H1 (cell line): ENCODE measurements around the gene DUSP2. TPM values are rescaled to one million over a fixed set of nuclear protein-coding genes. Genes with fewer than 3 reads are reported as not detected.

ENCODE experiments used
- CTCF ChIA-PET: fragments of 300-600 bp; sonication (Branson Sonifier 250); formaldehyde crosslinking; loops from one replicate; lab custom pipeline; 2021; ENCODE audit not compliant: partially characterized antibody; lab: Charles Lee
- POLR2A ChIA-PET: fragments of 300-600 bp; sonication (Branson Sonifier 250); formaldehyde crosslinking; loops from one replicate; lab custom pipeline; 2021; ENCODE audit warnings: inconsistent platforms; ENCODE audit not compliant: partially characterized antibody; lab: Charles Lee
- DNase-seq, 2 experiments: peaks; one replicate each; pipeline versions ENCODE4 v3.0.0 to v3.0.0-alpha.2; 2010 to 2022; ENCODE audit warnings: low spot score in 2 of 2, low read depth in 1 of 2, mixed read lengths in 1 of 2
- FAIRE-seq: peaks from 2 replicates; lab custom pipeline; 2011; peaks lifted over from hg19 to GRCh38; lab: Jason Lieb, UNC
- H2AFZ ChIP-seq: 2 replicates; pipeline ENCODE4 v1.8.1; 2012; ENCODE audit warnings: low read length, inconsistent platforms
- H2AK5ac ChIP-seq: 2 replicates; pipeline ENCODE4 v1.6.1; 2013; ENCODE audit warnings: low read depth, low read length
- H2BK120ac ChIP-seq: replicated peaks from 2 replicates; pipeline ENCODE3; 2013; ENCODE audit warnings: low read depth, low read length, inconsistent platforms
- H2BK12ac ChIP-seq: 2 replicates; pipeline ENCODE4 v1.6.1; 2013; ENCODE audit warnings: low read depth, low read length
- H2BK15ac ChIP-seq: 2 replicates; pipeline ENCODE4 v1.6.1; 2013; ENCODE audit warnings: low read length
- H2BK20ac ChIP-seq: 2 replicates; pipeline ENCODE4 v1.6.1; 2013; ENCODE audit warnings: low read length
- H2BK5ac ChIP-seq: 2 replicates; pipeline ENCODE4 v1.6.1; 2013; ENCODE audit warnings: low read depth, low read length
- H3K14ac ChIP-seq: 2 replicates; pipeline ENCODE4 v1.6.1; 2013; ENCODE audit warnings: inconsistent platforms; ENCODE audit not compliant: insufficient read length
- H3K18ac ChIP-seq: 2 replicates; pipeline ENCODE4 v1.6.1; 2013; ENCODE audit warnings: low read length; ENCODE audit errors: extremely low read depth
- H3K23ac ChIP-seq: 2 replicates; pipeline ENCODE4 v1.6.1; 2013; ENCODE audit warnings: inconsistent platforms; ENCODE audit not compliant: insufficient read length
- H3K23me2 ChIP-seq: 2 replicates; pipeline ENCODE4 v1.6.1; 2013; ENCODE audit warnings: low read depth, low read length
- H3K27ac ChIP-seq: 2 replicates; pipeline ENCODE4 v1.6.1; 2011; ENCODE audit warnings: low read depth, low read length, inconsistent platforms
- H3K27me3 ChIP-seq, 4 experiments: replicated peaks in 1 of 4; 1 replicate in 1 of 4; 2 replicates in 3 of 4; pipeline versions ENCODE4 v1.6.1 to v1.8.1; 2011 to 2013; ENCODE audit warnings: low read length in 3 of 4, mild to moderate bottlenecking in 3 of 4, inconsistent platforms in 2 of 4, mixed read lengths in 2 of 4, moderate library complexity in 1 of 4; ENCODE audit not compliant: control insufficient read depth in 3 of 4, insufficient read depth in 3 of 4; ENCODE audit errors: extremely low read depth in 1 of 4
- H3K36me3 ChIP-seq, 4 experiments: 2 replicates each; pipeline versions ENCODE4 v1.6.1 to v1.8.1; 2011 to 2013; ENCODE audit warnings: mild to moderate bottlenecking in 4 of 4, low read length in 3 of 4, moderate library complexity in 2 of 4, control low read depth in 1 of 4, inconsistent platforms in 1 of 4; ENCODE audit not compliant: insufficient read depth in 4 of 4, control insufficient read depth in 2 of 4
- H3K4ac ChIP-seq: replicated peaks from 2 replicates; pipeline ENCODE3; 2013; ENCODE audit warnings: low read length, low read depth, mixed read lengths, inconsistent platforms; ENCODE audit not compliant: insufficient read length
- H3K4me1 ChIP-seq, 4 experiments: replicated peaks in 1 of 4; 1 replicate in 1 of 4; 2 replicates in 3 of 4; pipeline versions ENCODE4 v1.6.1 to v1.8.1; 2011 to 2013; ENCODE audit warnings: low read length in 3 of 4, inconsistent platforms in 2 of 4, mixed read lengths in 1 of 4; ENCODE audit not compliant: insufficient read depth in 4 of 4, control insufficient read depth in 3 of 4
- H3K4me2 ChIP-seq, 2 experiments: 2 replicates each; pipeline versions ENCODE4 v1.6.1 to v1.8.1; 2011 to 2013; ENCODE audit warnings: low read depth in 2 of 2, low read length in 2 of 2, control low read depth in 1 of 2, inconsistent platforms in 1 of 2, mild to moderate bottlenecking in 1 of 2; ENCODE audit not compliant: insufficient read depth in 1 of 2
- H3K4me3 ChIP-seq, 4 experiments: fragments of 200-600, 300-600 bp in 1 of 4; sonication (generic), shearing (Covaris generic), sonication (Bioruptor Twin) in 1 of 4; 2 replicates each; pipeline versions ENCODE4 v1.5.1 to v1.8.1; 2011 to 2016; ENCODE audit warnings: low read length in 4 of 4, low read depth in 3 of 4, control low read depth in 2 of 4, inconsistent platforms in 2 of 4, mild to moderate bottlenecking in 2 of 4, mixed read lengths in 1 of 4, moderate library complexity in 1 of 4; ENCODE audit not compliant: insufficient read depth in 2 of 4; ENCODE audit errors: extremely low read depth in 1 of 4
- H3K56ac ChIP-seq: replicated peaks from 2 replicates; pipeline ENCODE3; 2013; ENCODE audit warnings: low read depth, mild to moderate bottlenecking, mixed read lengths, low read length, inconsistent platforms; ENCODE audit not compliant: insufficient read length
- H3K79me1 ChIP-seq: 2 replicates; pipeline ENCODE4 v1.6.1; 2013; ENCODE audit warnings: low read depth, low read length, control low read depth
- H3K79me2 ChIP-seq, 2 experiments: 2 replicates each; pipeline versions ENCODE4 v1.6.1 to v1.8.1; 2012 to 2013; ENCODE audit warnings: low read length in 2 of 2, mild to moderate bottlenecking in 2 of 2, inconsistent platforms in 1 of 2; ENCODE audit not compliant: insufficient read depth in 2 of 2, control insufficient read depth in 1 of 2
- H3K9ac ChIP-seq, 4 experiments: replicated peaks in 1 of 4; 1 replicate in 1 of 4; 2 replicates in 3 of 4; pipeline versions ENCODE4 v1.6.1 to v1.8.1; 2011 to 2013; ENCODE audit warnings: low read depth in 3 of 4, low read length in 3 of 4, control low read depth in 2 of 4, mild to moderate bottlenecking in 2 of 4, moderate library complexity in 2 of 4, inconsistent platforms in 1 of 4; ENCODE audit errors: extremely low read depth in 1 of 4
- H3K9me3 ChIP-seq, 2 experiments: 2 replicates each; pipeline versions ENCODE4 v1.6.1 to v1.8.1; 2012 to 2013; ENCODE audit warnings: mild to moderate bottlenecking in 2 of 2, moderate library complexity in 2 of 2, control low read depth in 1 of 2, inconsistent platforms in 1 of 2, low read depth in 1 of 2, low read length in 1 of 2, mixed read lengths in 1 of 2; ENCODE audit not compliant: insufficient read depth in 2 of 2
- H4K20me1 ChIP-seq, 2 experiments: replicated peaks in 1 of 2; 2 replicates each; pipeline versions ENCODE3 to v1.8.1; 2011 to 2013; ENCODE audit warnings: inconsistent platforms in 2 of 2, low read length in 2 of 2, mild to moderate bottlenecking in 1 of 2; ENCODE audit not compliant: insufficient read depth in 2 of 2, control insufficient read depth in 1 of 2
- H4K5ac ChIP-seq: 2 replicates; pipeline ENCODE4 v1.6.1; 2013; ENCODE audit warnings: low read length, low read depth, mixed read lengths, inconsistent platforms; ENCODE audit not compliant: insufficient read length
- H4K8ac ChIP-seq: 2 replicates; pipeline ENCODE4 v1.8.0; 2013; ENCODE audit warnings: mild to moderate bottlenecking, moderate library complexity, low read length, inconsistent platforms; ENCODE audit not compliant: insufficient read depth; ENCODE audit errors: extremely low read depth
- H4K91ac ChIP-seq: replicated peaks from 2 replicates; pipeline ENCODE3; 2013; ENCODE audit warnings: low read length, mixed read lengths, inconsistent platforms; ENCODE audit not compliant: insufficient read length
- ATF2 ChIP-seq: IDR thresholded peaks from 2 replicates; pipeline ENCODE4 v1.6.1; 2012; ENCODE audit warnings: low read length, inconsistent platforms
- EGR1 ChIP-seq: IDR thresholded peaks from 2 replicates; pipeline ENCODE4 v1.6.1; 2011; ENCODE audit warnings: low read depth, low read length, borderline replicate concordance
- FOSL1 ChIP-seq: IDR thresholded peaks from 2 replicates; pipeline ENCODE4 v1.6.1; 2011; ENCODE audit warnings: mild to moderate bottlenecking, low read depth, low read length, moderate library complexity; ENCODE audit not compliant: insufficient read depth
- HDAC2 ChIP-seq, 2 experiments: fragments of 300-600 bp in 1 of 2; sonication (generic) in 1 of 2; IDR thresholded peaks; 2 replicates each; pipeline ENCODE4 v1.6.1; 2011 to 2012; ENCODE audit warnings: low read depth in 2 of 2, low read length in 2 of 2, mild to moderate bottlenecking in 2 of 2, moderate library complexity in 2 of 2, borderline replicate concordance in 1 of 2, inconsistent platforms in 1 of 2
- HDAC6 ChIP-seq: IDR thresholded peaks from one replicate; pipeline ENCODE4 v1.7.1; 2012; ENCODE audit warnings: low read depth, mild to moderate bottlenecking, inconsistent platforms, low read length, moderate library complexity
- JUND ChIP-seq: IDR thresholded peaks from 2 replicates; pipeline ENCODE4 v1.6.1; 2011; ENCODE audit warnings: mild to moderate bottlenecking, improper control_type of control experiment, low read length
- POLR2AphosphoS5 ChIP-seq: IDR thresholded peaks from 2 replicates; pipeline ENCODE4 v1.6.1; 2011; ENCODE audit warnings: low read depth, low read length
- POU5F1 ChIP-seq: IDR thresholded peaks from 2 replicates; pipeline ENCODE4 v1.6.1; 2011; ENCODE audit warnings: low read depth, mild to moderate bottlenecking, low read length, moderate library complexity
- RFX5 ChIP-seq: IDR thresholded peaks from 2 replicates; pipeline ENCODE4 v1.6.1; 2011; ENCODE audit warnings: low read depth, low read length, improper control_type of control experiment, borderline replicate concordance
- SUZ12 ChIP-seq: fragments of 200-600 bp; sonication (generic); IDR thresholded peaks from 2 replicates; pipeline ENCODE4 v1.6.1; 2012; ENCODE audit warnings: mild to moderate bottlenecking, inconsistent platforms, low read length, moderate library complexity, mixed read lengths
- TCF12 ChIP-seq: IDR thresholded peaks from 2 replicates; pipeline ENCODE4 v1.6.1; 2011; ENCODE audit warnings: low read depth, mild to moderate bottlenecking, low read length
- WGBS, 2 experiments: shearing (Covaris generic) in 1 of 2; methylation state at CpG; one replicate each; pipeline versions ENCODE4 v1.1.6 to v1.1.7; 2013 to 2015; ENCODE audit warnings: low lambda C conversion rate in 2 of 2, mixed read lengths in 2 of 2, inconsistent platforms in 1 of 2, low coverage in 1 of 2, missing lambda C conversion rate in 1 of 2; ENCODE audit not compliant: insufficient replicate concordance in 2 of 2, insufficient coverage in 1 of 2, insufficient read length in 1 of 2; ENCODE audit errors: extremely low coverage in 1 of 2, missing lambda C conversion rate in 1 of 2; 5-methylcytosine and 5-hydroxymethylcytosine counted together
- polyA plus RNA-seq, 7 experiments: library from polyadenylated mRNA; depleted of rRNA in 3 of 7; stranded (reverse) in 5 of 7; unstranded in 2 of 7; fragments of >200 nt in 5 of 7; fragments of 200-250 nt in 2 of 7; gene quantifications; 1 replicate in 5 of 7; 2 replicates in 1 of 7; 4 replicates in 1 of 7; pipeline versions ENCODE4 v1.2.1 to v1.2.3, GENCODE V29; 2011 to 2013; ENCODE audit warnings: missing spikeins in 2 of 7, mixed read lengths in 2 of 7
- total RNA-seq: library from RNA; stranded (reverse); fragmentation: NEBNext Ultra II Directional; extraction: Animal tissue kit (Norgen Biotek cat#: 25700); gene quantifications from 2 replicates; pipeline ENCODE4 v1.2.1, GENCODE V29; 2021

The DUSP2 gene
- total and polyA plus RNA-seq, 2 of the 8 experiments (the other 6 are each of a cell fraction or from before 2014, with no cell fraction given), result 10.1 to 10.4 TPM

DNA sequence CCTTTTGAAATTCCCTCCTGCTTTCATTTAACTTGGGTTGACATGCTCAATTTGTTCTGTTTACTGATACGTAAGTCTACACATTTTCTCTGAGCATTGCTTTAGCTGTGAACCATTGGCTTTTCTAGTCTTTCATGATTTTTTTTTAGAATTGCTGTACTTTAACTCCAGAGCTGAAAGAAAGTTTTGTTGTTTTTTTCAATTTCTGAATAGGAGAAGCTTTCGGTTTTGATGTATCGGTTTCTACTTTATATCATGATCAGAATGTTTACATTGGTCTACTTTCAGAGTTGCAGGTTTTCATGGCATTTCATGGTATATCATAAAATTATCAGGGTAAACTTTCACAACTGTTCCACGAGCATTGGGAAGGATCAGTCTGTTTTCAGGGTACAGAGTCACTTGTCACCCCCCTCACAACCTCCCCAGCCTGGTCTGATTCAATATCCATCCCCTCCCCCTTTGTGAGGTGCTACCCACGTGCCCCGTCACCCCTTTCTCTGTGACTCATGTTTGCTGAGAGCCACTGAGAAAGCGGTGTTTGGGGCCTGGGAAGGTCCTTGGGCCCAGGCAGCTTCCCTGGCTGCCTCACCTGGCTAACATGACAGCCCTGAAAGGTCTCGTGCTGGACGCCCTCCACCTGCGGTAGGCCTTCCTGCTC is 14.0 kb downstream of the DUSP2 start:
- CTCF ChIA-PET, result interaction anchor here (0.7 to 1.6 kb wide), 5 partner anchors 11 to 138 kb away, joined by 3 to 4 read pairs (median 4); no protein-coding TSS in a partner anchor
- TF ChIP-seq TCF12 (no peak), HDAC2 (IDR thresholded peaks at IDR 0.05; ENCODE audit: borderline replicate concordance in 1 of 2, low read depth in 2 of 2, low read length in 2 of 2) (no peak), HDAC6 (no peak), ATF2 (no peak), POU5F1 (no peak), POLR2AphosphoS5 (no peak), RFX5 (no peak), FOSL1 (no peak), EGR1 (no peak), SUZ12 (no peak), JUND (no peak)

More for the DNA sequence above, 14.0 kb downstream of the DUSP2 start:
- Histone ChIP-seq H2AFZ (no peak overlapping the region; the same call in 1 of the 2 replicates), H3K4me1 (no peaks in the 10 kb centered on the region), H3K4me2 (no peak overlapping the region), H3K18ac (no peak overlapping the region), H2AK5ac (no peak overlapping the region), H3K14ac (no peak overlapping the region), H3K79me2 (no peaks in the 10 kb centered on the region), H2BK12ac (no peak overlapping the region), H3K23me2 (no peaks in the 10 kb centered on the region), H4K5ac (no peak overlapping the region), H3K56ac (no peak overlapping the region), H2BK20ac (no peak overlapping the region), H3K4me3 (no peak overlapping the region), H4K8ac (no peak overlapping the region), H2BK120ac (no peak overlapping the region), H3K79me1 (no peaks in the 10 kb centered on the region), H3K9ac (no peak overlapping the region; a peak in 1 of 7 replicates), H3K36me3 (no peaks in the 10 kb centered on the region), H2BK15ac (0 out of 2 replicates have a peak overlapping the region, but pooled peaks have one; percentile 46), H3K27me3 (no peaks in the 10 kb centered on the region; a peak in 1 of 7 replicates), H4K20me1 (peaks cover 0 to 2% of the 10 kb centered on the region in 2 experiments), H3K23ac (no peak overlapping the region), H3K9me3 (no peaks in the 10 kb centered on the region), H3K4ac (no peak overlapping the region), H4K91ac (no peak overlapping the region), H2BK5ac (no peak overlapping the region), H3K27ac (no peak overlapping the region)
- FAIRE-seq (no peak), DNase-seq (no peak)
- POLR2A ChIA-PET, result no interaction called here
- WGBS, 2 experiments, result 82% methylated on average over 10 of the region's 10 CpGs; no CpG with 5 or more reads in 1 of the 2 experiments
